Measurements from ENCODE around the gene BEGAIN. TPM values are rescaled to one million over a fixed set of nuclear protein-coding genes. Genes with fewer than 3 reads are reported as not detected.

The BEGAIN gene
- total RNA-seq, 3 donors from 2014 or later (not counting 1 experiment from before 2014, with no cell fraction given) = 0.11 to 1.3 TPM; not detected in 1

DNA sequence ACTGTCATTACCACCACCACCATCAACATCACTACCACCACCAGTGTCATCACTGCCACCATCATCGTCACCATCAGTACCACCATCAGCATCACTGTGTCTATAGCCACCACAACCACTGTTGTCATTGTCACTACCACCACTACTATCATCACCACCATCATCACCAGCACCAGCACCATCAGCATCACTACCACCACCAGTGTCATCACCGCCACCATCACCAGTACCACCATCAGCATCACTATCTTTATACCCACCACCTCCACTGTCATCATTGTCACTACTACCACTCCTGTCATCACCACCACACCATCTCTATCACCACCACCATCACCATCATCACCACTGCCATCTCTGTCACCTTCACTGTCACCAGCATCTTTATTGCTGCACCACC is 60.6 kb downstream of the BEGAIN start:
- no peaks in the 10 kb centered on the region for H3K4me1 ChIP-seq (ENCODE audit: control insufficient read depth, insufficient read depth, low read length)
- intact Hi-C loops (cut with micrococcal nuclease) = no loop called here
- no peak overlapping the region for H3K4me3 Mint-ChIP-seq

DNA sequence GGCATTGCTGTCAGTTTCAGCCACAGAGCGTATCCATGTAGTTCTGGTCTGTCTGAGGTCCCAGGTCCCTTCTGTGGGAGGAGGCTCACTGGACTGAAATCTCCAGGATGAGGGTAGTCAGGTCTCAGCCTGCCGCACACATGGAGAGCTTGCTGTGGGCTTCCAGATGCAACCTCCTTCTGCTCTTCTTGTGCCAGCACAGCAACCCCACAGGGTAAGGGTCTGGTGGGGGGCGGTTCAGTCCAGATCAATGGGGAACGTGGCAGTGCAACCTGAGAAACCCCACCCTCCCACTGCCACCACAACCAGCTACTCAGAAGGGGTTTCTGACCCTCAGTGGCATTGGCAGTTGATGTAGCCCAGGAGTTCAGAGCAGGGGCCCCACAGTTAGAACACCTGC is 61.2 kb downstream of the BEGAIN start:
- Histone ChIP-seq H3K36me3 (ENCODE audit: control insufficient read depth, insufficient read depth, low read length) (peaks cover 5% of the 10 kb centered on the region), H3K9me3 (ENCODE audit: control insufficient read depth, insufficient read depth, low read length) (no peaks in the 10 kb centered on the region), H3K27me3 (ENCODE audit: control insufficient read depth, insufficient read depth, low read length) (no peaks in the 10 kb centered on the region), H3K27ac (ENCODE audit: low read length) (no peak overlapping the region), H3K4me3 (ENCODE audit: low read length) (no peak overlapping the region), H3K4me1 (ENCODE audit: control insufficient read depth, insufficient read depth, low read length) (no peaks in the 10 kb centered on the region)
- ATAC-seq (no peak), DNase-seq (peak; percentile 1 to 9)
- no peaks in the 10 kb centered on the region for H3K36me3 Mint-ChIP-seq
- WGBS (ENCODE audit: insufficient coverage) = 99% methylated on average over 4 of the region's 4 CpGs
- no peaks in the 10 kb centered on the region for H3K9me3 Mint-ChIP-seq
- no peak overlapping the region for H3K4me3 Mint-ChIP-seq
- no peaks in the 10 kb centered on the region for H3K4me1 Mint-ChIP-seq
- no peak overlapping the region for H3K27ac Mint-ChIP-seq
- no peaks in the 10 kb centered on the region for H3K27me3 Mint-ChIP-seq (ENCODE audit: low read depth in 2 of 2)
- TF ChIP-seq, protein P1, sequence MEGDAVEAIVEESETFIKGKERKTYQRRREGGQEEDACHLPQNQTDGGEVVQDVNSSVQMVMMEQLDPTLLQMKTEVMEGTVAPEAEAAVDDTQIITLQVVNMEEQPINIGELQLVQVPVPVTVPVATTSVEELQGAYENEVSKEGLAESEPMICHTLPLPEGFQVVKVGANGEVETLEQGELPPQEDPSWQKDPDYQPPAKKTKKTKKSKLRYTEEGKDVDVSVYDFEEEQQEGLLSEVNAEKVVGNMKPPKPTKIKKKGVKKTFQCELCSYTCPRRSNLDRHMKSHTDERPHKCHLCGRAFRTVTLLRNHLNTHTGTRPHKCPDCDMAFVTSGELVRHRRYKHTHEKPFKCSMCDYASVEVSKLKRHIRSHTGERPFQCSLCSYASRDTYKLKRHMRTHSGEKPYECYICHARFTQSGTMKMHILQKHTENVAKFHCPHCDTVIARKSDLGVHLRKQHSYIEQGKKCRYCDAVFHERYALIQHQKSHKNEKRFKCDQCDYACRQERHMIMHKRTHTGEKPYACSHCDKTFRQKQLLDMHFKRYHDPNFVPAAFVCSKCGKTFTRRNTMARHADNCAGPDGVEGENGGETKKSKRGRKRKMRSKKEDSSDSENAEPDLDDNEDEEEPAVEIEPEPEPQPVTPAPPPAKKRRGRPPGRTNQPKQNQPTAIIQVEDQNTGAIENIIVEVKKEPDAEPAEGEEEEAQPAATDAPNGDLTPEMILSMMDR (IDR thresholded peaks at IDR 0.05) = no peak
- intact Hi-C loops (cut with micrococcal nuclease) = no loop called here

More for the DNA sequence above, 60.6 kb downstream of the BEGAIN start:
- Histone ChIP-seq H3K27ac (ENCODE audit: low read length) (no peak overlapping the region), H3K9me3 (ENCODE audit: control insufficient read depth, insufficient read depth, low read length) (no peaks in the 10 kb centered on the region), H3K4me3 (ENCODE audit: low read length) (no peak overlapping the region), H3K36me3 (ENCODE audit: control insufficient read depth, insufficient read depth, low read length) (peaks cover 5% of the 10 kb centered on the region), H3K27me3 (ENCODE audit: control insufficient read depth, insufficient read depth, low read length) (no peaks in the 10 kb centered on the region)
- Mint-ChIP-seq H3K27me3 (ENCODE audit: low read depth in 2 of 2) (no peaks in the 10 kb centered on the region), H3K9me3 (no peaks in the 10 kb centered on the region), H3K4me1 (no peaks in the 10 kb centered on the region), H3K27ac (no peak overlapping the region), H3K36me3 (no peaks in the 10 kb centered on the region)
- ATAC-seq (peak in 2 of 3 donors; percentile 10 to 39), DNase-seq (peak; percentile 4 to 14)
- 92% methylated on average over 2 of the region's 2 CpGs for WGBS (ENCODE audit: insufficient coverage)
- TF ChIP-seq, protein P1 (IDR thresholded peaks at IDR 0.05) = no peak

DNA sequence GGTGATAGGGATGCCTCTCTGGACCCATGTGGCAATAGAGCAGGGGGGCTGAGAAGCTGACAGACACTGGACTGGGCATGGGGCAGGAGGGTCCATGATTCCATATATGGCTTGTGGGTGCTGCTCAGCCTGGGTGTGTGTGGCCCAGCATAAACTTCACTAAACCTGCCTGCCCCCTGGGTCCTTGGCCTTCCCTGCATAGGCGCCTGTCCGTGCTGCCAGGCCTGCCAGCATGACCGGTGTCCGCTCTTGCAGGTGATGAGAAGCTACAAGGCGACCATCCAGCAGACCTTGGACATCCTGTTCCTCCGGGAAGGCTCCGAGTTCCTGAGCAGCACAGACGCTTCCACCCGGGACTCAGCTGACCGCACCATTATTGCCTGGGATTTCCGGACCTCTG is 61.6 kb downstream of the BEGAIN start:
- H3K27me3 ChIP-seq (ENCODE audit: control insufficient read depth, insufficient read depth, low read length) = no peaks in the 10 kb centered on the region
- peak in 1 of 2 donors; percentile 11 for DNase-seq
- intact Hi-C loops (cut with micrococcal nuclease) = loop anchor here (1.0 kb wide), 1 partner anchor 120 kb away; no protein-coding TSS in a partner anchor
- H3K4me1 Mint-ChIP-seq = no peaks in the 10 kb centered on the region
- no peaks in the 10 kb centered on the region for H3K27me3 Mint-ChIP-seq (ENCODE audit: low read depth in 2 of 2)
- TF ChIP-seq, protein P1 (IDR thresholded peaks at IDR 0.05) = no peak
- H3K4me3 ChIP-seq (ENCODE audit: low read length) = no peak overlapping the region
- no peak overlapping the region for H3K27ac Mint-ChIP-seq
- WGBS (ENCODE audit: insufficient coverage) = 96% methylated on average over 11 of the region's 11 CpGs
- H3K4me1 ChIP-seq (ENCODE audit: control insufficient read depth, insufficient read depth, low read length) = no peaks in the 10 kb centered on the region
- no peaks in the 10 kb centered on the region for H3K9me3 ChIP-seq (ENCODE audit: control insufficient read depth, insufficient read depth, low read length)
- H3K36me3 ChIP-seq (ENCODE audit: control insufficient read depth, insufficient read depth, low read length) = peaks cover 5% of the 10 kb centered on the region
- no peaks in the 10 kb centered on the region for H3K9me3 Mint-ChIP-seq
- no peak overlapping the region for H3K27ac ChIP-seq (ENCODE audit: low read length)
- no peak for ATAC-seq
- H3K4me3 Mint-ChIP-seq = no peak overlapping the region
- H3K36me3 Mint-ChIP-seq = no peaks in the 10 kb centered on the region

DNA sequence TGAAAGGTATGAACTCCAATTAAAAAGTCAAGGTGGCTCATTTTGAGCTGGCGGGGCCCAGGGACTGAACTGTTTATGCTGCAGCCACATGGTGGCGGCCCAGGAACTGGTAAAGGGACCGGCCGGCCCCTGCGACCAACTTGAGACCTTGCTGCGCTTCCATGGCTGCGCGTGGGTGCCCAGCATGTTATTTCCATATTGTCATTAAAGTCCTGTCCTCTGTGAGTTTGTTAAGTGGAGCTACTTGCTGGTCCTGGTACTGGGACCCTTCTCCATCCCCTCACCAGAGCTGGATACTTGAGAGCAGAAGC is 62.3 kb downstream of the BEGAIN start:
- Mint-ChIP-seq H3K9me3 (no peaks in the 10 kb centered on the region), H3K4me1 (no peaks in the 10 kb centered on the region), H3K27ac (no peak overlapping the region), H3K27me3 (ENCODE audit: low read depth in 2 of 2) (no peaks in the 10 kb centered on the region), H3K36me3 (no peaks in the 10 kb centered on the region), H3K4me3 (no peak overlapping the region)
- H3K9me3 ChIP-seq (ENCODE audit: control insufficient read depth, insufficient read depth, low read length) = no peaks in the 10 kb centered on the region
- H3K4me1 ChIP-seq (ENCODE audit: control insufficient read depth, insufficient read depth, low read length) = no peaks in the 10 kb centered on the region
- intact Hi-C loops (cut with micrococcal nuclease) = loop anchor here (1.0 kb wide), 1 partner anchor 120 kb away; no protein-coding TSS in a partner anchor
- TF ChIP-seq, protein P1 (IDR thresholded peaks at IDR 0.05) = peak; percentile 48
- peak in 1 of 3 donors; percentile 53 for ATAC-seq
- peak; percentile 18 to 57 for DNase-seq
- H3K36me3 ChIP-seq (ENCODE audit: control insufficient read depth, insufficient read depth, low read length) = peaks cover 5% of the 10 kb centered on the region
- H3K27ac ChIP-seq (ENCODE audit: low read length) = no peak overlapping the region
- 94% methylated on average over 8 of the region's 8 CpGs for WGBS (ENCODE audit: insufficient coverage)
- no peak overlapping the region for H3K4me3 ChIP-seq (ENCODE audit: low read length)
- H3K27me3 ChIP-seq (ENCODE audit: control insufficient read depth, insufficient read depth, low read length) = no peaks in the 10 kb centered on the region

Data from natural killer cell (primary cell).